ENCODE measurements around the gene TUBB4B. TPM values are rescaled to one million over a fixed set of nuclear protein-coding genes. Genes with fewer than 3 reads are reported as not detected.

Gene TUBB4B
- total RNA-seq, 2 donors from 2014 or later = 79.1 to 171 TPM

- no peaks in the 10 kb centered on the region for H3K36me3 ChIP-seq (replicated peaks in 1 of 2; ENCODE audit: insufficient read depth in 1 of 2, low read depth in 2 of 2)
- peaks cover 37% of the 10 kb centered on the region for H3K4me1 ChIP-seq
- H3K27me3 ChIP-seq = no peaks in the 10 kb centered on the region
- H3K9me3 ChIP-seq = no peaks in the 10 kb centered on the region
- TF ChIP-seq POLR2A (IDR thresholded peaks at IDR 0.05) (no peak), CTCF (IDR thresholded peaks at IDR 0.05) (no peak)
- ATAC-seq (no peak), DNase-seq (peak in 2 of 4 donors; percentile 47 to 54)
- 54 to 63% methylated on average over 7 to 16 of the region's 18 CpGs for WGBS, 2 donors
- H3K4me3 ChIP-seq = no peak overlapping the region
- H3K27ac ChIP-seq = peak overlapping the region in 2 of 4 donors; percentile 18 to 45
- intact Hi-C loops (cut with DNase I) = no loop called here
Observed at GRCh38 chr9:137250329-137251193, 9.5 kb downstream of the TUBB4B start.

DNA sequence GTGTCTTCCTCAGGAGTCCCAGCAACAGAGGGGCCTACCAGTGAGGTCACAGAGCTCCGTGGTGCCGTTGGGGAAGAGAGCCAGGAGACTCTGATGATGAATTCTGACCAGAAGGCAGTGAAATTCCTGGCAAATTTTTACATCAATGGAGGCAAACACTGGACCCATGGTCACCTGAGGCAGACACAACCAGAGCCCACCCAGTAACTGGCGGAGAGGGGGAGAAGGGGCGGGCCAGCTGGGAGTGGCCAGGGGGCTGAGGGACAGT is 10.0 kb downstream of the TUBB4B start, which contains the start of gene STPG3:
TSS of gene STPG3 (plus strand) at position 93 of the 268 bp plus-strand sequence. CDS start at position 94, 1 bp downstream.
- Histone ChIP-seq H3K27me3 (no peaks in the 10 kb centered on the region), H3K9me3 (no peaks in the 10 kb centered on the region), H3K4me1 (peaks cover 41% of the 10 kb centered on the region), H3K4me3 (no peak within 1 kb of the TSS), H3K27ac (peak within 1 kb of the TSS in 2 of 4 donors; percentile 18 to 45), H3K36me3 (replicated peaks in 1 of 2; ENCODE audit: insufficient read depth in 1 of 2, low read depth in 2 of 2) (no peaks in the 10 kb centered on the region)
- 74 to 83% methylated on average over 4 of the region's 4 CpGs for WGBS, 2 donors
- intact Hi-C loops (cut with DNase I) = no loop called here
- no peak for ATAC-seq
- TF ChIP-seq CTCF (IDR thresholded peaks at IDR 0.05) = no peak
- no peak for TF ChIP-seq POLR2A (IDR thresholded peaks at IDR 0.05)
- no peak for DNase-seq

GRCh38 chr9:137251490-137252268 is 10.6 kb downstream of the TUBB4B start:
- H3K4me3 ChIP-seq = no peak overlapping the region
- H3K27me3 ChIP-seq = no peaks in the 10 kb centered on the region
- intact Hi-C loops (cut with DNase I) = no loop called here
- TF ChIP-seq CTCF (IDR thresholded peaks at IDR 0.05) = no peak
- no peak for TF ChIP-seq POLR2A (IDR thresholded peaks at IDR 0.05)
- H3K36me3 ChIP-seq (replicated peaks in 1 of 2; ENCODE audit: insufficient read depth in 1 of 2, low read depth in 2 of 2) = no peaks in the 10 kb centered on the region
- ATAC-seq (no peak), DNase-seq (no peak)
- peaks cover 46% of the 10 kb centered on the region for H3K4me1 ChIP-seq
- H3K9me3 ChIP-seq = no peaks in the 10 kb centered on the region
- WGBS, 2 donors = 88 to 92% methylated on average over 10 to 22 of the region's 22 CpGs
- no peak overlapping the region for H3K27ac ChIP-seq

GRCh38 chr9:137252555-137253506 is 11.7 kb downstream of the TUBB4B start:
- intact Hi-C loops (cut with DNase I) = no loop called here
- DNase-seq (no peak), ATAC-seq (no peak)
- TF ChIP-seq POLR2A (IDR thresholded peaks at IDR 0.05) = no peak
- TF ChIP-seq CTCF (IDR thresholded peaks at IDR 0.05) = no peak
- Histone ChIP-seq H3K27me3 (no peaks in the 10 kb centered on the region), H3K36me3 (replicated peaks in 1 of 2; ENCODE audit: insufficient read depth in 1 of 2, low read depth in 2 of 2) (no peaks in the 10 kb centered on the region), H3K27ac (peak overlapping the region in 2 of 4 donors; percentile 81 to 84), H3K4me1 (peaks cover 50% of the 10 kb centered on the region), H3K9me3 (no peaks in the 10 kb centered on the region), H3K4me3 (no peak overlapping the region)
- WGBS, 2 donors = 83 to 91% methylated on average over 15 to 33 of the region's 35 CpGs
